ENCODE results near the gene C2CD4C.
"Not testable (repeated sequence)": the region's sequence is repeated elsewhere in the genome, so short reads cannot be mapped to it uniquely, and the experiment has no call there.

C2CD4C gene

DNA sequence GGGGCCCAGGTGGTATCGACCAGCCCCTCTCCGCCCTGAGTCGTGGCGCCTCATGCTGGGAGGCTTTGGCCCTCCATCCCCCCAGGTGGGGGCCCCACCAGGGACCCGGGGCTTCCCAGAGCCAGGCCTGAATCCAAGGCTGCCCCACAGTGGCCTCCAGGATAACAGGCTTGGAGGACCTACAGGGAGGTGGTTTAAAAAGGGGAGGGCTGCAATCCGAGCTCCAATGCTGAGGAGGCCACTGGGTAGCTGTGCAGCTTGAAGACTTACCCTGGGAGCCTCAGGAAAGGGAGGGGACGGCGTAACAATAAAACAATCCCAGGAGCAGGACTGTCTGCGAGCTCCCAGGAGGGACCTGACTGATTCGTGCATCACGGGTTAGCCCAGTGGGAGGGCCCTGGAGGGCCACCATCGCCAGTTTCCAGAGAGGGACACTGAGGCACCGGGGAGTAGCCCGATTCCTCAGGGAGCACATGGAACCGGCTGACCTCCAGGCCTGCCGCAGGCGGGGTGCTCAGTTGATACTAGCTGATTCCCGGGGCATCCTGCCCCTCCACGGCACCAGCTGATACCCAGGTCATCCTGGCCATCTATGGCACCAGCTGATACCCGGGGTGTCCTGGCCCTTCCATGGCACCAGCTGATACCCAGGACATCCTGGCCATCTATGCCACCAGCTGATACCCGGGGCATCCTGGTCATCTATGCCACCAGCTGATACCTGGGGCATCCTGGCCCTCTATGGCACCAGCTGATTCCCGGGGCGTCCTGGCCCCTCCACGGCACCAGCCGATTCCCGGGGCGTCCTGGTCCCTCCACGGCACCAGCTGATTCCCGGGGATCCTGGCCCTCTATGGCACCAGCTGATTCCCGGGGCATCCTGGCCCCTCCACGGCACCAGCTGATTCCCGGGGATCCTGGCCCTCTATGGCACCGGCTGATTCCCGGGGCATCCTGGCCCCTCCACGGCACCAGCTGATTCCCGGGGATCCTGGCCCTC is 3.7 kb upstream of the C2CD4C start:
- DNase-seq, result no peak

DNA sequence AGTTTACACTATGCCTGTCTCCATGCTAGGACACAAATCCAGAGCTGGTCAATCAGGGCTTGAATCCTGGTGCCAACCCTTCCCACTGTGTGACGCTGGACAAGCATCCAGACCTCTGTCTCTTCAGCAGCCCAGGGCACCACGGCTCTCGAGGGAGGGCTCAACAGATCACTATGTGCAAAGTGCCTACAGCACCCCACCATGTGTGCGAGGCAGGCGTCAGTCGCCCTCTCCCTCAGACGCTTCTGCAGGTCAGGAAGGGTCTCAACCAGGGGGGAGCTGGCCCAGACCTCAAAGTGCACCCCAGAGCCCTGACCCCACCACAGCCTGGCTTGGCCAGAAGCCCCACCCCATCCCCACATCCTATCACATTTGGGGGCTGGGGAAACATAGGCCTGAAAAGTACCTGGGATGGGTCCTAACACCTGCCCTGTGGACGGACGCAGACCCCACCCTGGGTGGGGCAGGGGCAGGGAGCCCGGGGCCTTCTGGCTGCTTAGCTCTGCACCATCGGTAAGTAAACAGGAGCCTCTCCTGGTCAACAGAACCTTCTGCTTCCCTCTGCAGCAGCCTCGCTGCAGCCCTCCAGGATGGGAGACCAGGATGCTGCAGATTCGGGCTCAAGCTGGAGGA is 2.9 kb upstream of the C2CD4C start:
- DNase-seq, result no peak

DNA sequence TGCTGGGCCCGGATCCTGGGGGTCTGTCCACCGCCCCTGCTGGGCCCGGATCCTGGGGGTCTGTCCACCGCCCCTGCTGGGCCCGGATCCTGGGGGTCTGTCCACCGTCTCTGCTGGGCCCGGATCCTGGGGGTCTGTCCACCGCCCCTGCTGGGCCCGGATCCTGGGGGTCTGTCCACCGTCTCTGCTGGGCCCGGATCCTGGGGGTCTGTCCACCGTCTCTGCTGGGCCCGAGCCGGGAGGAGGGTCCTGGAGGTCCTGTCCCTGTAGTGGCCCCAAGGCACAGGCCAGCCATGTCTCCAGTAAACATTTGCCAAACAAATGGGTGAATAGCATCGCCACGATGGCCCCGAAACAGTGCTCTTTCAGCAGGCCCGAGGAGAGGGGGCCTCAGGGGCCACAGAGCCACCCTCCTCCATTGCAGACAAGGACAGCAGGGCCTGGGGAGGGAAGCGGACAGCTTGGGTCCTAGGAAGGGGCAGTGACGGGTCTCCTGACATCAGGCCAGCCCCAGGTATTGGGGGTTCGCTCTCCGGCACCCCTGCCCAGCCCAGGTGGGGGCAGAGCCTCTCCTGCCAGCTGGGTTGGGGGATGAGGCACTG is 2.3 kb upstream of the C2CD4C start:
- DNase-seq, result not testable (repeated sequence)

DNA sequence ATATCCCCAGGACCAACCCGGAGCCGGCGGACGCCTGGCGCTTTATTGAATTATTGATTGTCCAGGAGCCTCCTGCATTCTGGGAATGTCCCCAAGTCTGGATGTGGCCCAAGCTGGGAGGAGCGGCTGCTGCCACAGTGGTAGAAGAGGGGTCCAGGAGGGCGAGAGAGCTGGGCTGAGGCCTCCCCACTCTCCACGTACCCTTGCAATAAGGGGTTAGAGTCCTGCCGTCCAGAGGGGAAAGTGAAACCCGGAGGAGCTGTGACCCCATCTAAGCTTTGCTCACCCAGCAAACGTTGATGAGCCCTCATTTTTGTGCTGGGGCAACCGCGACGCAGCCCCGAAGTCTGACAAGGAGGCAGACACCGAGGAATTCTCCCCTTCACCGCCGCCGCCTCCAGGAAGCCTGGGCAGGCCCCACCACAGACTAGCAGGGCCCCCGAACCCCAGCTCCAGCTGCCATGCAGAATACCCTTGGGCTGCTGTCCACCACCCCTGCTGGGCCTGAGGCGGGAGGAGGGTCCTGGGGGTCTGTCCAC is 1.4 kb upstream of the C2CD4C start:
- no peak for DNase-seq

DNA sequence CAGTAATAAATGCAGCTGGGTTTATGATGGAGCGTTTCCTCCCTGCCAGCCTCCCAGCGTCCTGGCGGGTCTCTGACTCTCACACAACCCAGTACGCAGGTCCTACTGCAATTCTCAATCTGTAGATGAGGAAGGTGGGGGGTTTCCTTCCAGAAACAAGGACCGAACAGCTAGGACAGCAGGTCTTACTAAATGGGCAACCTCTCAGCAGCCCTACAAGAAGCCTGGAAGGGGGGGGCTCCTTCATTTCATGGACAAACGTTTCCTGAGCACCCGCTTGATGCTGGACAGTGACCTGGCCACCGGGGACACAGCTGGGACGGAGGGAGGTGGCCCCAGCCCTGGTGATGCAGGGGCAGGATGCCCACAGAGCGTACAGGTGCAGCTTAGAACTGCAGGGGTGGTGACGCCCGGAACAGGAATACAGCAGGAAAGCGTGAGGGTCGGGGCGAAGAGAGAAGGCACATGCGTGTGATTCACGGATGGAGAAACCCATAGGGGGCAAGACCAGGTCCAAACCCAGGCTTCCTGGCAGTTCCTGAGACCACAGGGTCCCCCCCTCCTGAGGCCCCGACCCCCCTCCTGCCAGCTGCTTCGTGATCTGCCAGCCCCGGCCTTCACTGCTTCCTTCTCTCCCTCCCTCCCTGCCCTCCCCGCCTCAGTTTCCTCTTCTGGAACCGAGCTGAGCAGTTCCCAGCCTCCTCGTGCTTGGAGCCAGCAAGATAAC is 732 bp upstream of the C2CD4C start:
- no peak for DNase-seq

DNA sequence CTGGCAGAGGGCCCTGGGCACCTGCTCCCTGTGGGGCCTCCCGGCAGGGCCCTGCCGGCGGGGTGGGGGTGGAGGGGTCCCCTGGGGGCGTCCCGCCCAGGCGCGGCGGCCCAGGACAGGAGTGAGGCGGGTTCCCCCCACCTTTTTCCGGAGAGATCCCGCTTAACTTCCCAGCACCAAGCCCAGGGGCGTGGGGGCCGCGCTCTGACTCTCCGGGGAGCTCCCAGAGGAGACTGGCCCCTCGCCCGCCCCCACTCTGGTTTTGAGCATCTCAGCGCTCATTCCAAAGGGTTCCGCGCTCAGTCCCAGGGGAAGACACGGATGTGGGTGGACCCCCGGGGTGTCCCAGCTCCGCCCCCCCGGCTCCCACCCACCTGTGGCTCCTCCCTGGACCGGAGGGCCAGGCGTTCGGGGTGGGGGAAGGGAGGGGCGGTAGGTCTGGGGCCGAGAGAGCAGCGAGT is 476 bp downstream of the C2CD4C start:
- DNase-seq, result no peak

DNA sequence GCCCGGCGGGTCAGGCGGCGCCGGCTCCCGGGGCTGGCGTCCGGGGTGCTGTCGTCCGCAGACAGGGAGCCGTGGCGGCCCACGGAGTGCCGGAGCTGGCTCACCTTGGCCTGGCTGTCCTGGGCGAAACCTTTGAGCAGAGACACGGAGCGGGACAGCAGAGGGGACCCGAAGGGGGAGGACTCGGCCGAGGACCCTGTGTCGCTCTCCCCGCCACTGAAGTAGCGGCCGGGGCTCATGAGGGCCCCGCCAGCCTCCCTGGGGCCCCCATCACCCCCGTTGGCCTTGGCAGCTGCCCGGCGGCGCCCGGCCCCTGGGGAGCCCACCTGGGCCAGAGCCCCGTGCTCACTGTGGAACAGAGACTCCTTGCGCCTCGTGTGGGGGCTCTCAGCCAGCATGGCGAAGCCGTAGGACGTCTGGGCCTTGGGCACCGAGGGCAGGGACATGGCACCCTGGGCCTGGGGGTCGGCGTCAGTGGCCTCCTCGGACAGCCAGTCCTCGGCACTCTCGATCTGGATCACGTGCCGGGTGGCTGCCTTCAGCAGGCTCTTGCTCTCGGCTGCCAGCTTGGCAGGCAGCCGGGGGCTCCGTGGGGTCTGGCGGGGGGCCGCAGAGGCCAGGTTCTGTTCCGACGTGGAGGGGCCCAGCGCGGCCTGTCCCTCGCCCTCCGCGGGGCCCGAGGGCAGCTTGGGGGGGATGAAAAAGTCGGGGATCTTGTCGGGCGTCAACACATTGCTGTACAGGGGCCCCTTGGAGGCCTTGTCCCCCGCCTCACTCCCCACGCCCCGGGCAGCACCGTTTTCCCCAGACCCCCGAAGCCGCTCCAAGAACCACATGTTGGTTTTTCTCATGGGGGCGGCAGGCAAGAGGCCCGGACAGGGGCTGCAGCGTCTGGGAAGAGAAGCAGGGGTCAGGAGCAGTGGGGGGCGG is 1.2 kb downstream of the C2CD4C start:
- no peak for DNase-seq

DNA sequence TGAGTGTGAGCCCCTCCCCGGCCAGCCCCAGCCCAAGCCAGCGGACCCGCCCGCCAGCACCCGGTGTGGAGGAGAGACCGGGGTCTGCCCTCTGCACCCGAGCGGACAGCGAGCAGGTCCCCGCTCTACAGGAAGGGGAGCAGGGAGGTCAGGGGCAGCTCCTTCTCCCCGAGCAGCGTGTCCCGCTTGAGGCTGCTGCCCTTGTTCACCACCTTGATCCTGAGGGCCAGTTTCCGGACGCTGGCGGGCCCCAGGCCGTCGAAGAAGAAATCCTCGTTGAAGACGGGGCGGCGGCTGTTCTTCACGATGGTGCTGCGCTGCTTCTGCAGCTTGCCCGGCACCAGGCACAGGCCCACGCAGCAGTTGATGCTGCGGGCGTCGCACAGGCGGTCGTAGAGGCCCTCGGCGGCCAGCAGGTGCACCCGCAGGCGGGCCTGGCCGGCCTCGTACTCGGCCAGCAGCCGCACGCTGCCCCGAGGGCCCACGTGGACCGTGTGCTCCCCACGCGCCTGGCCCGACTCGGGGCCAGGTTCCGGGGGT is 1.9 kb downstream of the C2CD4C start:
- no peak for DNase-seq

DNA sequence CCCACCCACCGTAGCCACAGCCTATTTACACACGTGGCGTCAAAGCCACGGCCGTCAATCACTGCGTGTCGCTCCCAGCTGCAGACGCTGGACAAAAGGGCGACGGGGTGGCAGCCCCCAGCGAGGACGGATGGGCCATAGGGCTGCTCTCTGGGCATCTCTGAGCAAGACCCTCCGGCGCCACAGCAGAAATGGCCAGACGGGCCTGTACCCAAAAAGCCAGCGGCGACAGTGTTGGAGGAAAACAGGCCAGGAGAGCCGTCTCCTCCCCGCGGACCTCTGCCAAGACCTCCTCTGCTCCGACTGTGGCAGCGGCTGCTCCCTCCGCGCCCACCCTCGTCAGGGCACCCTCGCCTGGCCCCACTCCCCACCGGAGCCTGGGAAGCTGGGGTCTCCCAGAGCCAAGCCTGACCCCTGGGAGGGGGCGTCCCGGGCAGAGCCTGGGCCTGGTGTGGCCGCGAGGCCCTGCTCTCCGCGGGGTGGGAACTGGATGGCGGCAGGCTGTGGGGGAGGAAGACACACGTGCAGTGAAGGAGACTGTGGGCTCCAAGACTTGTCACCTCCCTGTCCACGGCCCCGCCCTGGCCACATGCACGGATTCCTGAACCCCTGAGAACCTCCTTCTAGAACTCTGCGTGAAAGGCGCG is 2.7 kb downstream of the C2CD4C start:
- DNase-seq, result no peak

DNA sequence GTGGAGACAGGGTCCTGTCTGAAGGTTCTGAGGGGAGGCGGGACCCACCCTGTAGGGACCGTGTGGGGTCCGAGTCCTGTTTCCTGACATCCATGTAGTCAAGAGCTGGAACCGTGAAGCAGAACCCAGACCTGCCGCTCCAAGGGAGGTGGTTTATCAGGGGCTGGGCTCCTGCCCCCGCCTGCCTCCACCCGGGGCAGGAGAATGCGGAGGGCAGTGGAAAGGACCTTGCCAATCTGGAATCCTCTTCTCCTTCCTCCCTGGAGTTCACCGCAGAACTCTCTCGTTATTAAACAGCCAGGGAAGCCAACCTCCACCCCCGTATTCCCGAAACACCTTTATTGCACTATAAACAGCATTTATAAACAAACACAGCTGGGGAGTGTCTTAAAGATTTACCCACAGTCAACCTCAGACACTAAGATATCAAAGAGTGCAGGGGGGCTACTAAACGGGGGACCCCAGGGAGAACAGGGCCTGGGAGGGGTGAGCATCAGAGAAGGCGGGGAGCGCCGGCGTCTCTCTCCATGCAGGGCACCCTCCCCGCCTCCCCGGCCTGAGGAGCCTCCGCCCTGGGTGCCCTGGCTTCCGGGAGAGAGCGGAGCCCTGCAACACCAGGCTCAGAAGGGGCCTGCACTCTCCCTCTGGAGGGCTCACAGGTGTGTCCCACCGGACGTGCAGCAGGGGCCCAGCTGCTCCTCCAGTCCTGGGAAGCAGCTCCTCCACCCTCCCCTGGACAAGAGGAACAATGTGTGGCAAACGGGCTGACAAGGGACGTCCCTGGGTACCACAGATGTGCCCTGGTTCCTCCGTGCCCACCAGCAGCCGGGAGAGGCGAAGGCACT is 3.6 kb downstream of the C2CD4C start:
- no peak for DNase-seq

DNA sequence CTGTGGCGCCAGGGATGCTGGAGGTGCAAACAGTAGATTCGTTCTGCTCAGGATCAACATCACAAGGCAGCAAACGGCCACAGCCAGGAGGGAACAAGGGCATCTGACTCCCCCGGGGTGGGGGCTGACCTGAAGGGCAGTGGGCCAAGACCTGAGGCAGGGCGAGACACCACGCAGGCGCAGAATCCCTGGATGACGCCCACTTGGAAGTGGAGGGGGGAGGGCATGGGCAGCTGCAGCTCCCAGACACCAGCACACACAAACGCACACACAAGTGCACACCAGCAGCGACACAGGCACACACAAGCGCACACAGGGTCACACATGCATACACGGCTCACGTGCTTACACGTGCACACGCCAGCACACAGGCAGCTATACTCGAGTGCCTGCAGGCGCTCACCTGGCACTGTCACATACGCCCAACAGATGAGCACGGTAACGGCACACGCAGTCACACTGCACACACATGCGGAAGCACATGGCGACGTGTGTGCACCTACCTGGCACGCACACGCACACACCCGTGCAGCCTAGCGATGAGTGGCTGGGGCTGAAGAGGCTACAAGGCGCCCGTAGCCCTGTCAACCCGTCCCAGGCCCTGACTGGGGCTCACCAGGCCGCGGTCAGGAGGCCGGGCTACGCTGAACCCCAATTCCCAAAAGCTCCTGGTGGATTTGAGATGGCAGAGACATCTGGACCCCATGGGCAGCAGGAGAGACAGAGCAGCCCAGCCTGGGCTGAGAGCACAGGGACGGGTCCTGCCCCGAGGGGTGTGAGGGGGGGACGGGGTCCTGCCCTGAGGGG is 5.5 kb downstream of the C2CD4C start:
- no peak for DNase-seq

DNA sequence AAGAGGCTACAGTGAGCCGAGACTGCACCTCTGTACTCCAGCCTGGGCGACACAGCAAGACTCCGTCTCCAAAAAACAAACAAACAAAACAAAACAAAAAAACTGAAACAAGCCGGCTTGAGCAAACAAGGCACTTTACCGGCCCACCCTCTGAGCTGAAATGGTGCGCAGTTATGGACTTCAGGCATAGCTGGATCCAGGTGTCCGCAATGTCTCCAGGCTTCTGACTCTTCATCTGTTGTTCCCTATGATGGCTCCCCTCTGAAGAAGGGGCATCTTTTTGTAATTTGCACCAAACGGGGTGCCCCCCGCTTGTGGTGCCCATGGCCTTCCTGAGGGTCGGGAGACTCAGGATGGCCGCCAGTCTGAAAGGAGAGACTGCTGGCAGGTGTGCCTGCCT is 6.2 kb downstream of the C2CD4C start:
- DNase-seq, result no peak

DNA sequence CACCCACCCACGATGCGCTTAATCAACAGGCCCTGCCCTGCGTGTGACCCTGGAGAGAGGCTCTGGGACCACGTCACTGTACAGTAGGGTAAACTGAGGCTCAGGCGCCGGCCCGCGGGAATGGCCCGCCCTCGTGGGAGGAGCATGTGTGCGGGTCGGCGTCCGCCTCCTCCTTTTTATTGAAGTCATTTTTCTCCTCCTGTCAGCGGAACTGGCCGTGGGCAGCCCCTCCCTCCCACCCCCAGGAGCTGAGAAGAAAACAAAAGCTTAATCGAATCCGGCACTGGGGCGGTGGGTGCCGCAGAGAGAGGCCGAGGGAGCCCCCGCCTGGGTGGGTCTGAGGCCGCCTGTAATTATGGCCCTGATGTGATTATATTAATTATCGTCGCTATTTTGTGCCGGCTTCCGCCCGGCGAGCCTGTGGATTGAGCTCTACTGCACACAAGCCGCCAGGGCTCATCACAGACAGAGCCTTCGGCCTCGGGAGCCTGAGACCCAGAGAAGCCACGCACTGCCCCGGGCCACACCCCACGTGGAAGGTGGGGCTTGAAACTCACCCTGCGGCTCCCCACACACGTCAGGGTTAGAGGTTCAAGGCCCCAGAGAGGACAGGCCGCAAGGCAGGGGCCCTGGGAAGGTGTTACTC is 7.0 kb downstream of the C2CD4C start:
- DNase-seq, result no peak

DNA sequence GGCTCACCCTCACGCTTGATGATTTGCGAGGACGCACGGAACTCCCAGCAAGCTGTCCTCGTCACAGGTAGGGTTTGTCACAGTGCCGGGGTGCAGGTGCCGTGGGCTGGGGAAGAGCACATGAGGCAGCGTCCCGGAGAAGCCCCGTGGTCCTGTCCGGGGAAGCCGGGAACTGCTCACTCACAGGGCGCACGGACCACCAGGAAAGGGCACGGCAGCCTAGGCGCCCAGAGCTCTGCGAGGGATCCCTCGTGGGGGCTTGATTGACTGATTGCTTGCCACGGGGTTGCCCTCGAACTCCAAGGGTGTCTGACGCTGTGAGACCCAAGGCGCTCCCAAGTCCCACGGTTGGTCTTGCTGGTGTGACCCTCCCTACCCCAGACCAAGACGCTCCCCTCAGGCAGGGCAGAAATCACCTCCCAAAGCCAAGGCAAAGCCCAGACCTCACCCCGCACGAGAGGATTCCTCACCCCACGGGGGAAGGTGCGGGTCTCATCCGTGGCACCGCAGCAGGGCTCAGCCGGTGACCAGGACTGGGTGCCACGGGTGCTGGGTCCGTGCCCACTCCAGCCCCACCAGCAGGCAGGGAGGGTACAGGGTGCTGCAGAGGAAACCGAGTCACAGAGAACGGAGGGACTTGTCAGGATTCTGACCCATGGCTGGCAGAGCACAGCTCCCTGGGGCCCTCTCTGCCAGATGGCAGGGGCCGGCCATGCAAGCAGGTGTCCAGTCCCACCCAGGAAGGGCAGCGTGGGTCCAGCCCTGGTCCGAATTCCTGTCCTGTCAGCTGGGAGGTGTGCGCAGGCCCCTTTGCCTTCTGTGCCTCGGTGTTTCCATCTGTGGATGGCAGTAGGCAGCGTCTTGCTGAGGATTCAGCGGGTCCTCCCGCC is 7.7 kb downstream of the C2CD4C start:
- DNase-seq, result no peak

DNA sequence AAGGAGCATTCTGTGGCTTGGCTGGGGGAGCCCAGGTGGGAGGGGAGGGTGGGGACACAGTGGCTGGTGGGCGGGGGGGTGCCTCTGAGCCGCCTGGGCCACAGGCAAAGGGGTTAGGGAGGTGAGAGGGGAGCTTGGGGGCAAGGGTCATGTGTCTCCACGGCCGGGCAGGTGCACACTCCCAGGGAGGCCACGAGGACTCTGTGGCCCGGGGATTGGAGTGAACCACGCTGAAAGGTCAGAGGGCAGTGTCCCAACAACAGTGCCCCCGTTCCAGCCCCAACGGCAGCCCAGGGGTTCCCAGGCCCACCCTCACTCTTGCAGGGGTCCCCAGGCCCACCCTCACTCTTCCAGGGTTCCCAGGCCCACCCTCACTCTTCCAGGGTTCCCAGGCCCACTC is 9.6 kb downstream of the C2CD4C start:
- no peak for DNase-seq

DNA sequence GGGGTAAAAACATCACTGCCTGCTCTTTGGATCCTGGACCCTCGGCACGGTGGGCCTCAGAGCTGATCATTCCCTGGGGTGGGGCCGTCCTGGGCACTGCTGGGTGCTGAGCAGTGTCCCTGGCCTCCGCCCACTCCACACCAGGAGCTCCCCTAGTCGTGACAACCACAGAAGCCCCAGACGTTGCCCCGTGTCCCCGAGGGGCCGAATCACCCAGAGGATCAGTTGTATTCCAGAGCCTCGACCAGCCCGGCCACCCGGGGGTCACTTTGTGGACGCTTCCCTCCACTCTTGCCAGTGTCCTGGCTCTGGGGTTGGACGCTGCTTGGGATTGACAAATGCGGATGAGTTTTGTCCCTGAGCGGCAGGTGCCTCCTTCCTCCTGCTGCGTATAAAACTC is 10.2 kb downstream of the C2CD4C start:
- no peak for DNase-seq

Measured in fibroblast of skin of right biceps (primary cell).